ENCODE data around the gene CRHR1. TPM values are rescaled to one million over a fixed set of nuclear protein-coding genes. Genes with fewer than 3 reads are reported as not detected.

CRHR1 gene
- total and polyA plus RNA-seq, 2 donors: 0.05 to 0.32 TPM

DNA sequence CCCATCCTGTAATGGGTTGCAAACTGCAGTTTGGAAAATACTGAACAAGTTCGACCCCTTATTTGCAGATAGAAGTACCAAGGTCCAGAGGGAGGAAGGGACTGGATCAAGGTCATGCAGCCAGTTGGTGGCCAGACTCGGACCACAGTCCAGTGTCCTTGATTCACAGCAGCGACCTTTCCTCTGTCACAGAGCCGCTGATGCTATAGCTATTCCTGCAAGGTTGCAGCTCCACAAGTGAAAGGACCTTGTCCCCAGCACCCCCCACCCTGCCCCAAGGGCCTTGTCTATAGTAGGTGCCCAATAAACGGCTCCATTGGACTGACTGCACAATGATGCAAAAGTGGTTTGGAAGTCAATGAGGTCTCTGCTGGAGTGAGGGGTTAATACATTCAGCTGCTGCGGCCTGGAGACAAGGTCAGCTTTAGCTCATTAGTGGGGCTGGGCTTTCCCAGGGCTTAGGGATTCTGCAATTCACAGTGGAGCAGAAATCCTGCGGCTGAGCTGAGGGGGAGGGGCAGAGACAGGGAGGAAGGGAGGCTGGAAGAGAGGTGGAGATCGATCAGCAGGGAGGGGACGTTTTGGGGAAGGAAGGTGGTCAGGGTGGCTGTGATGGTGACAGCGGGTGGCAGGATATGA, 13.4 kb upstream of the CRHR1 start:
- H3K27me3 ChIP-seq (ENCODE audit: control insufficient read depth in 2 of 2, insufficient read depth in 1 of 2, low read length in 1 of 2): peaks cover 0 to 47% of the 10 kb centered on the region in 2 donors
- H3K27ac ChIP-seq (ENCODE audit: low read depth in 1 of 2, low read length in 1 of 2): no peak overlapping the region
- WGBS: 47% methylated on average over 10 of the region's 10 CpGs
- H3K9me3 ChIP-seq (ENCODE audit: control insufficient read depth in 2 of 2, insufficient read depth in 1 of 2, low read length in 1 of 2): peaks cover 0 to 4% of the 10 kb centered on the region in 2 donors
- H3K4me1 ChIP-seq (ENCODE audit: control insufficient read depth in 2 of 2, insufficient read depth in 2 of 2, low read length in 2 of 2): no peaks in the 10 kb centered on the region
- DNase-seq (ENCODE audit: low read depth in 6 of 9, low spot score in 9 of 9): no peak
- no peak overlapping the region for H3K4me3 ChIP-seq (ENCODE audit: low read length in 2 of 2)
- H3K36me3 ChIP-seq (ENCODE audit: control insufficient read depth in 2 of 2, insufficient read depth in 2 of 2, low read length in 1 of 2): no peaks in the 10 kb centered on the region

DNA sequence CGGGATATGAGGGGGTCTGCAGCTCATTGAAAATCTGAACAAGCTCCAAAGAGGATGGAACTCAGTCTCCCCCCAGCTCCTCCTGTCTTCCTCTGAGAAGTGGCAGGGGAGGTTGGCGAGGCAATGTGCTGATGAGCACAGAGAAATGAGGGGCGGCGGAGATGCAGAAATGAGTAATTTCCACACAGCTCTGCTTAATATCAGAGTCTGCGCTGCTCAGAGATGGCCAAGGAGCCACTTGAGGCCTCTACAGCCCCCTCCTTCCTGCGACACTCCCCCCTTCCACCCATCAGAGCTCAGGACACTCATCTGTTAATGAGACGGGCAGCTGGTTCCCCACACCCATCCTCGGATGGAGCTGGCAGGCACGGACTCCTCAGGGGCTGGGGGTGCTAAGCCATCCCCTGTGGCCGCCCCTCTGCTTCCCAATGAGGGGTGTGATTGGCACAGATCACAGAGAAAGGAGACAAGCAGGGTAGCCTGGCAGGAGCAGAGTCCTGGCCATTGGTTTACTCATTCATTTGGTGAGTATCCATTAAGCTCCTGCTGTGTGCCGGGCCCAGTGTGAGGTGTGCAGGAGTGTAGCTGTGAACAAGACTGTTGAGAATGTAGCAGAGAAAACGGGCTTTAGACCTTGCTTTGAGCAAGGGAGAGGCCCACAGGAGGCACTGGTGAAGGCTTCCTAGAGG, 12.7 kb upstream of the CRHR1 start:
- Histone ChIP-seq H3K9me3 (ENCODE audit: control insufficient read depth in 2 of 2, insufficient read depth in 1 of 2, low read length in 1 of 2) (peaks cover 0 to 4% of the 10 kb centered on the region in 2 donors), H3K36me3 (ENCODE audit: control insufficient read depth in 2 of 2, insufficient read depth in 2 of 2, low read length in 1 of 2) (no peaks in the 10 kb centered on the region), H3K4me1 (ENCODE audit: control insufficient read depth in 2 of 2, insufficient read depth in 2 of 2, low read length in 2 of 2) (no peaks in the 10 kb centered on the region), H3K4me3 (ENCODE audit: low read length in 2 of 2) (no peak overlapping the region), H3K27ac (ENCODE audit: low read depth in 1 of 2, low read length in 1 of 2) (no peak overlapping the region), H3K27me3 (ENCODE audit: control insufficient read depth in 2 of 2, insufficient read depth in 1 of 2, low read length in 1 of 2) (peaks cover 0 to 47% of the 10 kb centered on the region in 2 donors)
- DNase-seq (ENCODE audit: low read depth in 6 of 9, low spot score in 9 of 9): no peak
- 62% methylated on average over 12 of the region's 12 CpGs for WGBS

GRCh38 chr17:45775148-45775547, 9.0 kb upstream of the CRHR1 start:
- Histone ChIP-seq H3K4me3 (ENCODE audit: low read length in 2 of 2) (no peak overlapping the region), H3K9me3 (ENCODE audit: control insufficient read depth in 2 of 2, insufficient read depth in 1 of 2, low read length in 1 of 2) (no peaks in the 10 kb centered on the region), H3K4me1 (ENCODE audit: control insufficient read depth in 2 of 2, insufficient read depth in 2 of 2, low read length in 2 of 2) (no peaks in the 10 kb centered on the region), H3K27me3 (ENCODE audit: control insufficient read depth in 2 of 2, insufficient read depth in 1 of 2, low read length in 1 of 2) (peaks cover 6 to 51% of the 10 kb centered on the region in 2 donors), H3K36me3 (ENCODE audit: control insufficient read depth in 2 of 2, insufficient read depth in 2 of 2, low read length in 1 of 2) (no peaks in the 10 kb centered on the region), H3K27ac (ENCODE audit: low read depth in 1 of 2, low read length in 1 of 2) (no peak overlapping the region)
- whole genome bisulfite sequencing: 72% methylated on average over 5 of the region's 5 CpGs
- no peak for DNase-seq (ENCODE audit: low read depth in 6 of 9, low spot score in 9 of 9)

DNA sequence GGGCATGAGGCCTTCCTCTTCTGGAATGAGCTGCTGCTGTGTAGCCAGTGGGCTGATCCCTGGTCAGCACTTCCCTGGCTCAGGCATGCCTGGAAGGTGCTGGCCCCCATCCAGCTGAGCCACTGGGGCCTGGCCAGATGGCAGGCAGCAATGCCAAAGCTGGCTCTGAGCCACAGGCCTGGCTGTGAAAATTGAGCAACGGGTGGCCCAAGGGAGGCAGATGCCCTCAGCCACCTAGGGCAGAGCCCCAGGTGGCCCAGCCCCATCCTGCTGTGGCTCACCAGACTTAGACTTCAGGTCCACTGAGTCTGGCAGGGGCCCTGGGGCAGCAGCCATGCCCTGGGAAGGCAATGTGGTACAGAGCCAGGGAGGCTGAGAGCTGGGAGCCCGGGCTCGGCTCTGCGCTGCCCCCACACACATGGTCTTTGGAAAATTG, 8.5 kb upstream of the CRHR1 start:
- H3K36me3 ChIP-seq (ENCODE audit: control insufficient read depth in 2 of 2, insufficient read depth in 2 of 2, low read length in 1 of 2): no peaks in the 10 kb centered on the region
- no peaks in the 10 kb centered on the region for H3K4me1 ChIP-seq (ENCODE audit: control insufficient read depth in 2 of 2, insufficient read depth in 2 of 2, low read length in 2 of 2)
- peaks cover 6 to 54% of the 10 kb centered on the region in 2 donors for H3K27me3 ChIP-seq (ENCODE audit: control insufficient read depth in 2 of 2, insufficient read depth in 1 of 2, low read length in 1 of 2)
- H3K27ac ChIP-seq (ENCODE audit: low read depth in 1 of 2, low read length in 1 of 2): no peak overlapping the region
- no peak overlapping the region for H3K4me3 ChIP-seq (ENCODE audit: low read length in 2 of 2)
- no peaks in the 10 kb centered on the region for H3K9me3 ChIP-seq (ENCODE audit: control insufficient read depth in 2 of 2, insufficient read depth in 1 of 2, low read length in 1 of 2)
- no peak for DNase-seq (ENCODE audit: low read depth in 6 of 9, low spot score in 9 of 9)
- WGBS: 87% methylated on average over 4 of the region's 4 CpGs

GRCh38 chr17:45776896-45777295, 7.2 kb upstream of the CRHR1 start:
- Histone ChIP-seq H3K9me3 (ENCODE audit: control insufficient read depth in 2 of 2, insufficient read depth in 1 of 2, low read length in 1 of 2) (no peaks in the 10 kb centered on the region), H3K36me3 (ENCODE audit: control insufficient read depth in 2 of 2, insufficient read depth in 2 of 2, low read length in 1 of 2) (no peaks in the 10 kb centered on the region), H3K27me3 (ENCODE audit: control insufficient read depth in 2 of 2, insufficient read depth in 1 of 2, low read length in 1 of 2) (peaks cover 14 to 52% of the 10 kb centered on the region in 2 donors), H3K27ac (ENCODE audit: low read depth in 1 of 2, low read length in 1 of 2) (no peak overlapping the region), H3K4me3 (ENCODE audit: low read length in 2 of 2) (no peak overlapping the region), H3K4me1 (ENCODE audit: control insufficient read depth in 2 of 2, insufficient read depth in 2 of 2, low read length in 2 of 2) (no peaks in the 10 kb centered on the region)
- no peak for DNase-seq (ENCODE audit: low read depth in 6 of 9, low spot score in 9 of 9)
- whole genome bisulfite sequencing: 82% methylated on average over 7 of the region's 7 CpGs

- Histone ChIP-seq H3K36me3 (ENCODE audit: control insufficient read depth in 2 of 2, insufficient read depth in 2 of 2, low read length in 1 of 2) (no peaks in the 10 kb centered on the region), H3K9me3 (ENCODE audit: control insufficient read depth in 2 of 2, insufficient read depth in 1 of 2, low read length in 1 of 2) (no peaks in the 10 kb centered on the region), H3K27me3 (ENCODE audit: control insufficient read depth in 2 of 2, insufficient read depth in 1 of 2, low read length in 1 of 2) (peaks cover 19 to 56% of the 10 kb centered on the region in 2 donors), H3K4me1 (ENCODE audit: control insufficient read depth in 2 of 2, insufficient read depth in 2 of 2, low read length in 2 of 2) (no peaks in the 10 kb centered on the region), H3K27ac (ENCODE audit: low read depth in 1 of 2, low read length in 1 of 2) (no peak overlapping the region), H3K4me3 (ENCODE audit: low read length in 2 of 2) (no peak overlapping the region)
- DNase-seq (ENCODE audit: low read depth in 6 of 9, low spot score in 9 of 9): no peak
- 79% methylated on average over 3 of the region's 3 CpGs for WGBS
Measured at GRCh38 chr17:45777388-45777787, 6.7 kb upstream of the CRHR1 start.

GRCh38 chr17:45780921-45781320, 3.2 kb upstream of the CRHR1 start:
- Histone ChIP-seq H3K4me3 (ENCODE audit: low read length in 2 of 2) (no peak overlapping the region), H3K36me3 (ENCODE audit: control insufficient read depth in 2 of 2, insufficient read depth in 2 of 2, low read length in 1 of 2) (no peaks in the 10 kb centered on the region), H3K27ac (ENCODE audit: low read depth in 1 of 2, low read length in 1 of 2) (no peak overlapping the region), H3K9me3 (ENCODE audit: control insufficient read depth in 2 of 2, insufficient read depth in 1 of 2, low read length in 1 of 2) (no peaks in the 10 kb centered on the region), H3K4me1 (ENCODE audit: control insufficient read depth in 2 of 2, insufficient read depth in 2 of 2, low read length in 2 of 2) (peaks cover 0 to 8% of the 10 kb centered on the region in 2 donors), H3K27me3 (ENCODE audit: control insufficient read depth in 2 of 2, insufficient read depth in 1 of 2, low read length in 1 of 2) (peaks cover 52 to 69% of the 10 kb centered on the region in 2 donors)
- 95% methylated on average over 5 of the region's 5 CpGs for WGBS
- DNase-seq (ENCODE audit: low read depth in 6 of 9, low spot score in 9 of 9): no peak

GRCh38 chr17:45782889-45783592, 1.1 kb upstream of the CRHR1 start:
- Histone ChIP-seq H3K27ac (ENCODE audit: low read depth in 1 of 2, low read length in 1 of 2) (no peak overlapping the region), H3K27me3 (ENCODE audit: control insufficient read depth in 2 of 2, insufficient read depth in 1 of 2, low read length in 1 of 2) (peaks cover 69 to 81% of the 10 kb centered on the region in 2 donors), H3K9me3 (ENCODE audit: control insufficient read depth in 2 of 2, insufficient read depth in 1 of 2, low read length in 1 of 2) (no peaks in the 10 kb centered on the region), H3K4me3 (ENCODE audit: low read length in 2 of 2) (no peak overlapping the region), H3K36me3 (ENCODE audit: control insufficient read depth in 2 of 2, insufficient read depth in 2 of 2, low read length in 1 of 2) (no peaks in the 10 kb centered on the region), H3K4me1 (ENCODE audit: control insufficient read depth in 2 of 2, insufficient read depth in 2 of 2, low read length in 2 of 2) (peaks cover 0 to 8% of the 10 kb centered on the region in 2 donors)
- DNase-seq (ENCODE audit: low read depth in 6 of 9, low spot score in 9 of 9): no peak
- 24% methylated on average over 32 of the region's 32 CpGs for WGBS

Data from thymus (tissue), 11 donors.